Measurements from ENCODE around the gene CARMIL3. TPM values are rescaled to one million over a fixed set of nuclear protein-coding genes. Genes with fewer than 3 reads are reported as not detected.

CARMIL3 gene
- total and polyA plus RNA-seq, 2 of the 4 experiments (the other 2 are of a cell fraction) = under 0.01 TPM; not detected in 1

GRCh38 chr14:24011051-24011450, 40.8 kb upstream of the CARMIL3 start:
- no peak overlapping the region for H3K14ac ChIP-seq (replicated peaks; ENCODE audit: low read depth, low read length)
- DNase-seq (no peak), ATAC-seq (ENCODE audit: low read depth) (no peak)
- H4K8ac ChIP-seq (ENCODE audit: low read depth in 2 of 2, low read length in 2 of 2) = no peak overlapping the region
- in situ Hi-C loops (cut with MboI; ENCODE audit: low sequenced_read_pairs) (loop anchor here (5.0 kb wide), 1 partner anchor 34 kb away; no protein-coding TSS in a partner anchor), intact Hi-C loops (cut with micrococcal nuclease) (loop anchor here (5.0 kb wide), 1 partner anchor 231 kb away; the partner anchor contains the start of gene TINF2), dilution Hi-C loops (cut with HindIII; ENCODE audit: low sequenced_read_pairs, unreplicated experiment) (no loop called here)
- H3K9me3 ChIP-seq (ENCODE audit: control insufficient read depth, insufficient read depth, low read length) = no peaks in the 10 kb centered on the region
- H3K27me3 ChIP-seq (ENCODE audit: control insufficient read depth, insufficient read depth, low read length) = no peaks in the 10 kb centered on the region
- H3K56ac ChIP-seq (ENCODE audit: extremely low read depth, insufficient read depth, low read length) = no peak overlapping the region
- no peak overlapping the region for H4K91ac ChIP-seq (ENCODE audit: insufficient read depth, low read depth, low read length)
- no peaks in the 10 kb centered on the region for H3K79me1 ChIP-seq (ENCODE audit: low read depth in 1 of 2, low read length in 2 of 2)
- H2BK5ac ChIP-seq (ENCODE audit: low read depth, low read length, poor library complexity, severe bottlenecking) = no peak overlapping the region
- H2AK9ac ChIP-seq (replicated peaks; ENCODE audit: low read depth, low read length, poor library complexity) = no peak overlapping the region
- H2BK20ac ChIP-seq (ENCODE audit: low read depth, low read length) = no peak overlapping the region
- no peak overlapping the region for H3K4ac ChIP-seq (ENCODE audit: low read depth, low read length)
- H2AK5ac ChIP-seq (ENCODE audit: low read depth, low read length) = no peak overlapping the region
- H2BK15ac ChIP-seq (ENCODE audit: low read depth, low read length) = no peak overlapping the region
- H3K4me1 ChIP-seq (ENCODE audit: control insufficient read depth, insufficient read depth, low read length) = peaks cover 2% of the 10 kb centered on the region; the same call in 1 of the 2 replicates
- H3K4me3 ChIP-seq (ENCODE audit: insufficient read depth, low read depth, low read length) = no peak overlapping the region
- no TSS peak for BruUV-seq (replicated peaks)
- no peak overlapping the region for H3K23ac ChIP-seq (ENCODE audit: low read depth, low read length)
- H2AFZ ChIP-seq (replicated peaks; ENCODE audit: low read length, poor library complexity) = no peak overlapping the region
- POLR2A ChIA-PET (ENCODE audit: unreplicated experiment) = no interaction called here
- H3K9me1 ChIP-seq (ENCODE audit: insufficient read depth, low read length) = no peaks in the 10 kb centered on the region
- H2BK120ac ChIP-seq (ENCODE audit: low read depth, low read length) = no peak overlapping the region
- H3K4me2 ChIP-seq (ENCODE audit: low read depth, low read length) = no peak overlapping the region
- H3K9ac ChIP-seq (ENCODE audit: low read depth, low read length) = no peak overlapping the region
- H3K18ac ChIP-seq (ENCODE audit: low read depth, low read length) = no peak overlapping the region
- 60% methylated on average over 1 of the region's 2 CpGs; no CpG with 5 or more reads in 1 of the 2 experiments for WGBS, 2 experiments (ENCODE audit: extremely low coverage in 2 of 2, insufficient read length in 1 of 2)
- H4K20me1 ChIP-seq (ENCODE audit: insufficient read depth, low read length) = no peaks in the 10 kb centered on the region
- H3K36me3 ChIP-seq (ENCODE audit: control insufficient read depth, insufficient read depth, low read length) = no peaks in the 10 kb centered on the region
- no peak overlapping the region for H3K27ac ChIP-seq (ENCODE audit: insufficient read depth, low read length)
- CTCF ChIA-PET = no interaction called here
- TF ChIP-seq RFX5 (IDR thresholded peaks at IDR 0.05; ENCODE audit: low read depth, low read length) = no peak
- no peak for TF ChIP-seq MXI1 (IDR thresholded peaks at IDR 0.05; ENCODE audit: borderline replicate concordance, low read depth, low read length)
- TF ChIP-seq RAD21 (IDR thresholded peaks at IDR 0.05; ENCODE audit: low read length) = no peak
- no peak for TF ChIP-seq BHLHE40 (IDR thresholded peaks at IDR 0.05; ENCODE audit: low read depth, low read length)
- no peak for TF ChIP-seq CHD1 (IDR thresholded peaks at IDR 0.05; ENCODE audit: low read depth, low read length)
- no peak for TF ChIP-seq CTCF (conservative IDR thresholded peaks at IDR 0.05; ENCODE audit: low read depth, low read length)
- no peak for TF ChIP-seq MAFK (IDR thresholded peaks at IDR 0.05; ENCODE audit: low read depth, low read length)
- no peak for TF ChIP-seq POLR2A (IDR thresholded peaks at IDR 0.05; ENCODE audit: low read depth, low read length)
- no peak for TF ChIP-seq ELK1 (IDR thresholded peaks at IDR 0.05; ENCODE audit: borderline replicate concordance, low read depth, low read length)
- TF ChIP-seq CEBPB (IDR thresholded peaks at IDR 0.05; ENCODE audit: low read depth, low read length) = no peak
- no peak for TF ChIP-seq USF2 (IDR thresholded peaks at IDR 0.05; ENCODE audit: low read depth, low read length)
- TF ChIP-seq NFE2L2 (IDR thresholded peaks at IDR 0.05; ENCODE audit: low read depth, low read length) = no peak
- no peak for TF ChIP-seq MAZ (IDR thresholded peaks at IDR 0.05; ENCODE audit: borderline replicate concordance, low read depth, low read length)
- TF ChIP-seq SMC3 (IDR thresholded peaks at IDR 0.05; ENCODE audit: low read depth, low read length) = no peak
- no peak for TF ChIP-seq FOS (IDR thresholded peaks at IDR 0.05; ENCODE audit: low read depth, low read length)
- no peak for TF ChIP-seq RCOR1 (IDR thresholded peaks at IDR 0.05; ENCODE audit: insufficient replicate concordance, low read length)
- H4K5ac ChIP-seq (ENCODE audit: low read depth, low read length) = no peak overlapping the region

All from IMR-90 (cell line).